ENCODE results near the gene XPNPEP1.

The XPNPEP1 gene

DNA sequence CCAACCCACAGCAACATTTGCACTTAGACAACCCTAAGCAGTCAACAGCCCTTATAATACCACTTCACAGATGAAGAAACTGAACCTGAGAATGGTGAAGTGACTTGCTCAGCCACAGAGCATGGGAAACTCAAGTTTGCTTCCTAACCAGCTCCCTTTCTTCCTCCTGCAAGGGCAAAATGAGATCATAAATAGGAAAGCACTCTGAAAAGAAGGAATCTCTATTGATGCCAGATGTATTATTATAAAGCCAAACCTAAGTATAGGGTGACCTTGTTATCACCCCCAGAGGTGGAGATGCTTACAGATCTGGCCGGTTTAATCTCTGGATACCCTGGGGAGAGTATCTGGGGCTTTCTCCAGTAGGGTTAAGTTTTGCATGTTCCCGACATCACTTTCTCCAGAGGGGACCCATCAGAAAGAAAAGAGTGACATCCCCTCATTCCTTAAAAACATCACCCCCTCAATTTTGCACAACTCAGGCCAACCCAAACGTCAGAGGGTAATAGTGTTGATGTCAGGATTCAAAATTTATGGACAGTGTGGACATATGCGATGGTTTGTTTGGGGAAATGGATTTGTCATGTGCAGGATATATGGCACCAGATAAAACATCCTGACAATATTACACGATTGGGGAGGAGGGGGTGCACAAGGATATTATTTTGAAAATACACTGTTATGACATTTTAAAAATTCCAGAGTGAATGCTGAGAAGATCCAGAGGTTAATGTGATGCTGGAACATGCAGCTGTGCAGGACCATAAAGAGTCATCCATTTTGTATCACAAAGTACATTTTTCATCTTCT lies 24.0 kb upstream of the XPNPEP1 start:
- DNase-seq = no peak

DNA sequence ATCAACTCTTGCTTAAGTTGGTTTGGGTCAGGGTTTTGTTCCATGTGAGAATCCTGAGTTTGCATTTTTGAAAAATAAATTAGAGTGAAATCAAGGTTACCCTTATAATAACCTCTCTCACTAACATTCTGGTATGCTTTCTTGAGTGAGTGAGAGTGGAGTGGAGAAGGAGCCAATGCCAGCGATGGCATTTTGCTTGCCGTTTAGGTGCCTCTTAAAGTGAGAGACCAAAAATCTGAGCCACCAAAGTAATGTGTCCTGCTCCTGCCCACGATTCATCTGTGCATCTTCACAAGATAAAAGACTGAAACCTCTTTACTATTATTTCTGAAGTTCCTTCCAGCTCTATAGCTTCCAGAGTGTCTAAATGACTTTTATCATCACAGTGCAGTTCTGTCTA lies 23.4 kb upstream of the XPNPEP1 start:
- no peak for DNase-seq

DNA sequence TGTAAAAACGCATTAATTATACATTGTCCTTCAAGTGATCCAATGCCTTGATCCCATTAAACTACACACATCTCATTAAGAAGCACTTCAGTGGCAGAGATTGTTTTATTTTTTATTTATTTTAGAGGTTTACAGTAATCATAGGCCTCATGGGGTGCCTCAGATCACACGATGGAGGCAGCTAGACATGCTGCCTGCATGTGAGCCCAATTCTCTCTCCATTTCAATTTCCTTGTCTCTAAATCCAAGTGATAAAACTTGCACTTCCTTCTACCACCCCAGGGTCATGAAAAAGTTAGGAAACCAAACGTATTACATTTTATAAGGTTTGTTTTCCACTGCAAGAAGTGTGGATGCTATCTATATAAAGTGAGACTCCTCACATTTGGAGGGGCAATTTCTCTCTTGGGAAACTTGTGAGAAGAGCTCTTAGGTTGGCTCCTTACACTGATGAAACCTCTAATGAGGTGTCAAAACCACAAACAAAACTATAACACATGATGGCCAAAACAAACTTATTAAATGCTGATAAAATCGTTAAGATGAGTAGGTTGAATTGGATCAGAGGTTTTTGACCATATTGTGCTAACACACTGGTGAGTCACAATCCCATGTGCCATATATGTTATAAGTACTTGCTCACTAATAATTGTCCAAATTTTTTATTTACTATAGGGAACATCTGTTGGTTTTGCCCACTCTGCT lies 22.3 kb upstream of the XPNPEP1 start:
- DNase-seq = no peak

DNA sequence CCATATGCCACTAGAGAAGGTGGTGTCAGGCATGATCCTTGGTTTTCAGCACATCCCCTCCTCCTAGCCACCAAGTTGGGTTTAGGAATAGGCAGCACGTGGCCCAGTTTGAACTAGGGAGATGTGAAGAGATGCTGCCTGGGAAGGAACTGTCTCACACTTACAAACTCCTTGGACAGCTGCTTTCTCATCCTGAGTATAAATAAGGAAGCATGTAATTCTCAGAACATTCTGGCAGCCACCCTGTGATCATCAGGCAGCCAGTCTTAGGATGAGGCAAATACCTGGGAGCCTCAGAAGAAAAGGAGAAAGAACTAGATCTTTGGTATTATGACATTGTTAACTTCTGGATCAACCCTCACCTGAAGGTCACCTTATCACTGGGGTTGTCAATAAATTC lies 21.3 kb upstream of the XPNPEP1 start:
- DNase-seq = no peak

DNA sequence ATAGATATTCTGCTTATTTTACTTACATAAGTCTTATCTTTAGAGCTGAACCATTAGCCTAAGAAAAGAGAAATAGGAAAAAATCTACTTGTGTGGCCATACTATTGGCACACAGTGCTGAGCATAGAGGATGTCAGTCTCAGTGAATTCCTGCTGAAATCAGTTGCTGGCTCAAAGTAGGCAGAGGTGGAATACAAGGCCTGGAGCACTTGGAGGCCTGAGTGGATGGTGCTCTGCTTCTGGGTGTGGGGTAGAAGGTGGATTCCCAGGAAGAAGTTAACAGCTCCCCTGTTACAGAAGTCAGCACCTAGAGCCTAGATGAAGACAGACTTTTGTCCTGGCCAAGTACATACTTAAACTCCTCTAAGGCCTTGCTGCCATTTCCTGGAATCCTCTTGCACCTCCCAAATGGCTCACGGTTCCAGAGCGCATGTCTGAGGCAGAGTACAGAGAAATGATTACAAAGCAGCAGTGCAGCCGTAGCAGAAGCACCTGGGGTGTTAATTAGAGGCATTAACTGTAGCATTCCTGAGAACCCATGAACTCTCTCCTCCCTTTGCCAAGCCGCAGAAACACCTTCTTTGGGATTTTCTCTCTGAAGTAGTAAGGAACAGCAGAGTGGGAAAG lies 18.0 kb upstream of the XPNPEP1 start:
- no peak for DNase-seq

DNA sequence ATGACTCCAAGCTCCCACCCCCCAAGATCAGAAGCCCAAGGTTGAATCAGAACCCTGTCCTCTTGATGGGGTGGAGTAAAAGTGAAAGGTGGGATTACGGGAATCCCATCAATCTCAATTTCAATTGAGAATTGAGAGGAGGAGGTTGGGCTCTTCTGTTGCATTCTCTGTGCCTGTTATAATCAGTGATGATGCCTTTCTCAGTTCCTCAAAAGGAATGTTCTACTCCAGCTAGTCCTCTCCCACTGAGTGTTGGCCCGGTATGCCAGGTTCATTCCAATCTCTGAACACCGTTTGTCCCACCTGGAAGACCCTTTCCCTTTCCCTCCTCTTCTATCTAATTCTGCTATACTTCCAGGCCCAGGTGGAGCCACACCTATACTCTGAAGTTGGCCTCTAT lies 17.2 kb upstream of the XPNPEP1 start:
- no peak for DNase-seq

DNA sequence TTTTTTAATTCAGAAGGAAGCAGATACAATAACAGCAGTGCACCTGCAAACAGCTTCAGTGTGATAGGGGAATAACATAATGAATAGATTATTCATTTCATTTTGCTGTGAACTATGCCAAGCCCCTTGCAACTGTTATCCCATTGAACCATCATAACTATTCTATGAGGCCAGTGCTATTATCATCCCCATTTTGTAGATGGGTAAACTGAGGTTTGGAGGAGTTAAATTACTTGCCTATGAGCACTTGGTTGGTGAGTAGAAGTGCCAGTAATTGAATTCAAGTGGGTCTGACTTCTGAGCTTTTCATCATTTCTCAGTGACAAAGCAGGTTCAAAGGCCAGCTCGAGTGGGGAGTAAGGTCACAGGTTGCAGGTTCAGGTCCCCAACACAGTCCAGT lies 16.8 kb upstream of the XPNPEP1 start:
- no peak for DNase-seq

DNA sequence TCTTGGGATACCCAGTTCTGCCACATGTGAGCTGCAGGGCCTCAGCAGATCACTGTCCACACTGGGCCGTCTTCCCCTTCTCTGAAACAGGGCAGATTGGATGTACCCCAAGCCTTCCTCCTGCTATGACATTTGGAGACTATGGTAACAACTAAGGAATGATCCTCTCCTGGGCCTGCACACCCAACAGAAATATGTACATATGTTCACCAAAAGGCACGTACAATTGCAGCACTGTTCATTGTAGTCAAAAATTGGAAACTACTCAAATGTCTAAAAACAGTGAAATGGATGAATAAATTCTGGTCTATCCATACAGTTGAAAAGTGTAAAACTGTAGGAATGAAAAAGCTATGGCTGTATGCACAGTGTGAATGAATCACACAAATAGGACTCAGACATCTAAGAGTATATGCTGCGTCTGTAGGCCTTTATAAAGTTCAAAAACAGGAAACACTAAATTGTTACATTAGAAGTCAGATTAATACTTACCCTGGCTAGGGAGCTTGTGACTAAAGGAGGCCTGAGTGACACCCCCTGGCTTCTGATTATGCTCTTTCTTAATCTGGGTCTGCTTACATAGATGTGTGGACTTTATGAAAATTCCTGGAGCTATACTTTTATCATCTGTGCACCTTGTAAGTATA lies 16.1 kb upstream of the XPNPEP1 start:
- no peak for DNase-seq

DNA sequence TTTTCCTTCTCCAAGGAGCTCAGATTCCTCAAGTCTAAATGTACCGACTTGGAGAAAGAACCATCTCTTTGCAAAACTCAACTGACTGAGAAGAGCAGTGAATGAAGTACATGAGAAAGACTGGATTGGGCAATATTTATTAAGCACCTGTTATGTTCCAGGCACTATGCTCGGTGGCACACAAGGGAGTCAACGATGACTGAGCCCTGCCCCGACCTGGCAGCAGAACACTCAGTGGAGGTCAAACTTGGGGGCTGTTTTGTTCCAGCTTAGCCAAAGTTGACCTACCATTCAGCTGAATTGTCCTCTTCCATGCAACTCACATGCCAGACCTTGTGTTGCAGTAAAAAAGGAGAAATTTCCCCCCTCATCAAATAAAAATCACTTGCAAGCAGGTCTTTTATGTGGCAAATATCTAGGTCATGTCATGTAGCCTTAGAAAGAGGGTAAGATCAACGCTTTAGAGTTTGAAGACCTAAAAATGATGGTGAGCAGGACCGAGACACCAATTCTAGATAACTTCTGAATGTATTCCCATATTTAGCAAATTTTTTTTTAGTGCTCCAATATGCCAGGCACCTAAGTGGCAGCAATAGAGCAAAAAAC lies 14.3 kb upstream of the XPNPEP1 start:
- no peak for DNase-seq

DNA sequence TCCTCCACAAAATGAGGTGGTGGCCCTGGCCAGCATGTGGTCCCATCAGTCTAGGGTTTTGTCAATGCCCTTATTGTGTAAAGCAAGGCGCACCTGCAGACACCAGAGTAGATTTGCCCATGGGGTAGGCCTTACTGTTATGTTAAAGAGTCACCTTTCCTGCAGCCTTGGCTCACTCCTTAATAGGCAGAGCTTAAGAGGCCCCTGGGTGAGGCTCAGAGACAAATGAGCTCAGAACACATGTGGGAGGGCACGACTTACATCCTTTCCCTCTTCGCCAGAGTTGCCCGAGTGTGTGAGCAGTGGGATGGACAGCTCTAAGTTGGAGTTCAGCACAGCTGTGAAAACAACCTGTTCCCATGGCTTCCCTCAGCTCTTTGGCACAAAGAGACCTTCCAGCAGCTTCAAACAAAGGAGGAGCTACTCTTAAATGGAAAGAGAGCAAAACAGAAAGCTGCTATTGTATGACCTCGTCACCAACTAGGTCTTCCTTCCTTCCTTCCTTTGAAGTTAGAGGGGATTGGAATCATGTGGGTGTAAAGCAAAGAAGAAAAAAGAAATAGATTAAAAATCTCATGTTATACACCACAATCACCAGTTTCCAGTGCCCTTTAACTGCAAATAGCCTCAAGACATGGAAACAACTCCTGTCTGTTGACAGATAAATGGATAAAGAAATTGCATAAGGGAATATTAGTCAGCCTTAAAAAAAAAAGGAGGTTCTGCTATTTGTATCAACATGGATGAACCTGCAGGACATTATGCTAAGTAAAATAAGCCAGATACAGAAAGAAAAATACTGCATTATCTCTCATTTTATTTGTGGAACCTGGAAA lies 11.9 kb upstream of the XPNPEP1 start:
- DNase-seq = peak; percentile 6

DNA sequence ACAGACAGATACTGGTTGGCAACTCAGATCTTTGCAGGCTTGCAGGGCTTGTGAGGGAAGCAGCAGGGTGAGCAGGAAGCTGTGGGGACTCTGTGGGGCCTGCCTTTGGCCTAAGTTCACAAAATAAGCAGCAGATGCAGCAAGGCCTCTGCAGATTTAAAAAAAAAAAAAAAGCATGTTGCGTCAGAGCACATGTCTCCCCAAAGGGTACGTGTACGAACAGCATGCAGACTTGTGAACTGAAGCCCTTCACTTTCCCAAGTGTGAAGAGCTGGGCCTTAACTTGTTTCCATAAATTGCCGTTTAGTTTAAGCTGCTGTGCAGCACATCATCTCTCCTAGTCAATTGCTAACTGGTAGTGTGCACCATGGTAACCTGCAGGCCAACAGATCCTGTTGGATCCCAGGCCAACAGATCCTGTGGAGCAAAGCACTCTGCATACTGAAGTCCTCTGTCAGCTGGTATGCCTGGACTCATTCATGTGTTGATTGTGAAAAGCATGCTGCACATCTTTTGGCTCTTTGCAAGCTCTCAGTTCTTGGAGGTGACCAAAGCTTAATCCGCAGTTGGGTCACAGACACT lies 10.8 kb upstream of the XPNPEP1 start:
- peak; percentile 46 for DNase-seq

DNA sequence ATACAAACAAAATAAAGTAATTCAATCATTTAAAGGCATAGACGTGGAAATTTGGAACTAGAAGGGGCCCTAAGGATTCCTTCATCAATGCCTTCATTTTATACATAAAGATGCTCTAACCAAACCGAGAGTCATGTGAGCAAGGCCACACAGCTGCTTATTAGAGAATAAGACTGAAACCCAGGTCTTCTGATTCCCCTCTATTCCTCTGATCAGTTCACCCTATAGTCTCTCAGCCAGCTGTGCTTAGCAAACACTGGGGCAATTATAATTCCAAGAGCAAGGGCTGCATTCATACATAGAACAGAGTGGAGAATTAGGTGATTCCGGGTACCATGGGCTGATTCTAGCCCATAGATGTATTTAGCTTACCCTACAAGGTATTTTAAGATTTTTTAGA lies 9.7 kb upstream of the XPNPEP1 start:
- DNase-seq = no peak

DNA sequence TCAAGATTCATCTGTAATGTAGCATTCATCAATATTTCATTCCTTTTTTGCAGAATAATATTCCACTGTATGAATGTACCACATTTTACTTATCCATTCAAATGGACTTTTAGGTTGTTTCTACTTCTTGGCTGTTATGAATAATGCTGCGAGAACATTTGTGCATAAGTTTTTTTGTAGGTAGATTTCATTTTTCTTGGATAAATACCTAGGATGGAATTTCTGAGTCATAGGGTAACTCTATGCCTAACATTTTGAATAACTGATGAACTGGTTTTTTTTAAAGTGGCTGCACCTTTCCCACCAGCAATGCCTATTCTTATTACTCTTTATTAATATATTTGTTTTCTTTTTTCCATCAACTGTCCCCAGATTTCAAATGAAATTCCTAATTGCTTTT lies 9.1 kb upstream of the XPNPEP1 start:
- no peak for DNase-seq

DNA sequence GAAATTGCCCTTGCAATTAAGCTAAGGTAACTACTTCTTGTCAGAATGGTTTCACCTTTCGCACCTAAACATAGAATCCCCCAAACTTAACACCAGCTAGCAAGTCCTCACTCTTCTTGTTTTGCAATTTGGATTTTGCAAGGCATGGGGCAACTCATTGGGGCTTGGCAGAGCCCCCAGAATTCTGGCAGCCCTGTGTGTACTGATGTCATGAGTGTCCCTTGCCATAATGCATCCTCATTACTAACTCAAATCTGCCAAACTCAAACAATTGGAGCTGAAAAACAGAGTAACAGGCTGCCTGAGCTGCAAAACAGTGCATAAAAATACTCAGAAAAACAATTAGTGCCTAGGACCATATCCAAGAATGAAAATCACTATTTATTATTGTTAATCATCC lies 7.9 kb upstream of the XPNPEP1 start:
- DNase-seq = no peak

DNA sequence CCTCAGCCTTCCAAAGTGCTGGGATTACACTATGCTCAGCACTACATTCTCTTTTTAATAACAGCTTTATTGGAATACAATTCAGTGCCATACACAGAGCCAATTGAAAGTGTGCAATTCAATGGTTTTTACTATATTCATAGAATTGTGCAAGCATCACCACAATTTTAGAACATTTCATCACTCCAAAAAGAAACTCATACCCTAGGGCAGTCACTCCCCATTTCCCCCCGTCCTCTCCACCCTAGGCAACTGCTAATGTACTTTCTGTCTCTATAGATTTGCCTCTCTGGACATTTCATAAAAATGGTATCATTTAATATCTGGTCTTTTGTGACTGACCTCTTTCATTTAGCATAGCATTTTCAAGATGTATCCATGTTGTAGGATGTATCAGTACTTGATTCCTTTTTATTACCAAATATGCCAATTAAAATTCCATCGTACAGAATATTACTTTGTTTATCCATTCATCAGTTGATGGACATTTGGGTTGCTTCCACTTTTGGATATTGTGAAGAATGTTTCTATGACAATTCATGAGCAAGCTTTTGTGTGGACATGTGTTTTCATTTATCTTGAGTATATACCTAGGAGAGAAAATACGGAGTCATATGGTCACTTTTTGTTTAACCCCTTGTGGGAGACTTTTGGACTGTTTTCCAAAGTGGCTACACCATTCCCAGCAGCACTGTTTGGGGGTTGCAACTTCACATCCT lies 6.3 kb upstream of the XPNPEP1 start:
- DNase-seq = no peak

DNA sequence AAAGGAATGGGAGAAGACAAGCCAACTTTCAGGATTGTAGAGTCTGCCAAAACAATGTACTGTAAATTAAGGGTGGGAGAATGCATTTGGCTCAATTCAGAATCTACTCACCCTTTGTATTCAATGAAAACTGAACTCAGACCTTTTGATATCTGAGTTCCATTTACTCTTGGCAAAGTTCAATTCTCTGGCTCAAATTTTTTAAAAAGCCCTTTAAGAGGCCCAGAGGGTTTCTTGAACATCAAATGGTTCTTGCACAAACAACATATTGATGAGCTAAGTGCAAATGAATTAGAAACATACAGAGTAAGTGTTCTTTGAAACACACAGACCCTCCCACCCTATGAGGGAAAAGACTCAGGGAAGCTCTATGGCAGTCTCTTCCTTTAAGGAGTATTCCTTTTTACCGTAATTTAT lies 5.2 kb upstream of the XPNPEP1 start:
- no peak for DNase-seq

DNA sequence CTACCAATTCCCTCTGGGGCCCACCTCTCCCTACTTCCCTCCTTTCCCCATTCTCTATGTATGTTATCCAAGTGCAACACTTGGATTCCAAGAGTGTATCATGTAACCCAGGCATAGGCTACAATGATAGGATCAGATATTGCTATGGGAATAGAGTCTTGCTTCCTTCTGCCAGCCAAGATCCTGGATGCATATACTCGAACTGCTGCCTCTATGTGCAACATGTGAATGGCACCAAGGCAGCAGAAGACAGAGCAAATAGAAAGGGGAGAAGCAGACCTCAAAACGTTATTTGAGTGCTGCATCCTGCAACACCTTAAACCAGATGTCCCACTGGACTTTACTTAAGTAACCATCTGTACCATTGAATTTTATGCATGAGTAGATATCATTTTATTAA lies 3.5 kb upstream of the XPNPEP1 start:
- DNase-seq = no peak

DNA sequence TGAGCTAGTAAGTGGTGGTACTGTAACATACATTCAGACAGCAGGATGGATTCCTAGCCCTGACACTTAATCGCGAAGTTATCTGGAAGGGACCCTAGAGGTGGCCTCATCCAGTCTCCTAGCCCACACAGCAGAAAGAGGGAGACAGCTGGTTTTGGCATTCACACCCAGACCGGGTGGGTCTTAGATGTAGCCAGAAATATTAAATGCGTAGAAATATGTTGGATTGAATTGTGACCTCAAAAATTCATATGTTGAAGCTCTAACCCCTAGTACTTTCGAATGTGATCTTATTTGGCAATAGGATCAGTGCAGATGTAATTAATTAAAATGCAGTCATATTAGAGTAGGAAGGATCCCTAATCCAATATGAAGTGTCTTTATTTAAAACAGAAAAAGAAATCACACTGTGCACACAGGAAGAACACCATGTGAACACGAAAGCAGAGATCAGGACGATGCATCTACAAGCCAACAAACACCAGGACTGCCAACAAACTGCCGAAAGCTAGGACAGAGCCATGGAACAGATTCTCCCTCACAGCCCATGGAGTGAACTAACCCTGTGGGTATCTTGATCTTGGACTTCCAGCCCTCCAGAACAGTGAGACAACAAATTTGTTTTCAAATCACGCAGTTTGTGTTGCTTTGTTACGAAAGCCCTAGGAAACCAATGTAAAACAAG lies 2.9 kb upstream of the XPNPEP1 start:
- DNase-seq = no peak

DNA sequence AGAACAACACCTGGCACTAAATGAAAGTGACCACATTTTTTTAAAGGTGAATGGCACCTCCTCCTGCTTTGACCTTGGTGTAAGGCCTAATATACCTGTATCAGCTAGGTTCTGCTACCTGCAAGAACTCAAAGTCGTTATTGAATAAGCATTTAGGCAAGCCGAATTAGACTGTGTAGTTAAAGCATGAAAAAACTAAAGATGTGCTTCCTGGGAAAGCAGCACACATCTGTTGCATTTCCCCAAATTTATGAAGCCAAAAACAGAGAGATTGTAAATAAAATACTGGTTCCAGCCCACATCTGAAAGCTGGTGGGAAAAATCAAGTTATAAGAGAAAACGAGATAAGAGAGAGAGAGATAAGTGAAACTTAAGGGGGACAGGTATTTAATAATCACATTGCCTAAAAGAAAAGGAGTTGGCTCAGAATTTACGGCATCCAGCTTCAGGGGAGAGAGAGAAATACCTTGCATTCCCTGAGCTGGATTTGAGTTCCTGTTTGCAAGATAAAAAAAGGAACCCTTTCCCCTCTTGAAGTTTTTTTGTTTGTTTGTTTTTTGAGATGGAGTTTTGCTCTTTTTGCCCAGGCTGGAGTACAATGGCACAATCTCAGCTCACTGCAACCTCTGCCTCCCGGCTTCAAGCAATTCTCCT lies 1.8 kb upstream of the XPNPEP1 start:
- DNase-seq = no peak

DNA sequence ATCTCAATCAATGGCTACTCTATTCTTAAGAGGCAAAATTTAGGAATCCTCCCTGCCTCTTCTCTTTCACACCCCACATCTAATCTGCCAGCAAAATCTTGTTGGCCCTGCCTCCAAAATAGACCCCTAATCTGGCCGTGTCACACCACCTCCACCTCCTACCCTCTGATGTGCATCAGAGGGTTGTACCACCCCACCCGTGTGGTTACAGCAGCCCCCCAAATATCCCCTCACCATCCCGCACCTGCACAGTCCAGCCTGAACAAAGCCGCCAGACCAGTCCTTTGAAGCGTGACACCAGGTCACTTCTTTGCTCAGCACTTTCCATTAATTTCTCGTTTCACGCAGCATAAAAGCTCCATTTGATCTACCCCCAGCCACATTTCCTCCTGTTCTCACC lies 776 bp upstream of the XPNPEP1 start:
- DNase-seq = no peak
